GM18519 (cell line): Measurements from ENCODE around the gene ARSI.

ENCODE experiments used
- ATAC-seq: cut with Tn5 transposase; IDR thresholded peaks from one replicate; pipeline ENCODE4 v1.9.1; 2021; ENCODE audit warnings: mild to moderate bottlenecking, moderate library complexity; ENCODE audit not compliant: unreplicated experiment, low FRiP score

ARSI gene

GRCh38 chr5:150309886-150310239, 7.2 kb upstream of the ARSI start:
- ATAC-seq, result no peak

- no peak for ATAC-seq
These were observed 6.6 kb upstream of the ARSI start for GRCh38 chr5:150309101-150309885.

- no peak for ATAC-seq
These were observed 5.1 kb upstream of the ARSI start for GRCh38 chr5:150307617-150308426.

GRCh38 chr5:150306775-150307174, 4.1 kb upstream of the ARSI start:
- ATAC-seq, result no peak

GRCh38 chr5:150305557-150305956, 2.9 kb upstream of the ARSI start:
- ATAC-seq, result no peak

GRCh38 chr5:150305095-150305494, 2.4 kb upstream of the ARSI start:
- ATAC-seq, result no peak

- ATAC-seq, result no peak
These were observed 1.9 kb upstream of the ARSI start for GRCh38 chr5:150304481-150305081.

- no peak for ATAC-seq
These were observed 1.1 kb upstream of the ARSI start for GRCh38 chr5:150303660-150304386.

- no peak for ATAC-seq
These were observed 438 bp upstream of the ARSI start for GRCh38 chr5:150303070-150303615.

GRCh38 chr5:150301901-150302300, 804 bp downstream of the ARSI start:
- ATAC-seq, result no peak

GRCh38 chr5:150301170-150301505, 1.6 kb downstream of the ARSI start:
- no peak for ATAC-seq

- no peak for ATAC-seq
These were observed 2.1 kb downstream of the ARSI start for GRCh38 chr5:150300496-150301169.

- ATAC-seq, result no peak
These were observed 3.0 kb downstream of the ARSI start for GRCh38 chr5:150299571-150300327.

- ATAC-seq, result no peak
These were observed 3.8 kb downstream of the ARSI start for GRCh38 chr5:150298701-150299451.

GRCh38 chr5:150297934-150298595, 4.6 kb downstream of the ARSI start:
- ATAC-seq, result no peak

- ATAC-seq, result no peak
These were observed 5.3 kb downstream of the ARSI start for GRCh38 chr5:150297236-150297890.

GRCh38 chr5:150296496-150296895, 6.2 kb downstream of the ARSI start:
- no peak for ATAC-seq
